Heart right ventricle (tissue), 16 donors: Measurements from ENCODE around the gene PILRA. TPM values are rescaled to one million over a fixed set of nuclear protein-coding genes. Genes with fewer than 3 reads are reported as not detected.

Source experiments
- ATAC-seq, 8 donors: fragments of 200-7000 bp; cut with Tn5 transposase; one replicate each; pipeline ENCODE4 v1.9.1; 2020; ENCODE audit warnings: mild to moderate bottlenecking in 8 of 8, moderate library complexity in 8 of 8, moderate number of reproducible peaks in 1 of 8
- DNase-seq, 2 donors: peaks; one replicate each; pipeline ENCODE4 v3.0.0-alpha.2; 2020
- H3K27ac ChIP-seq, 10 donors: fragments of 200-600 bp; sonication (generic) in 2 of 10; one replicate each; pipeline versions ENCODE4 v1.5.0 to v1.8.0; 2020 to 2022; ENCODE audit warnings: mild to moderate bottlenecking in 3 of 10
- H3K27me3 ChIP-seq, 7 donors: fragments of 200-600 bp; one replicate each; pipeline ENCODE4 v1.8.0; 2021 to 2022; ENCODE audit warnings: mild to moderate bottlenecking in 2 of 7
- H3K36me3 ChIP-seq, 9 donors: fragments of 200-600 bp; sonication (generic) in 1 of 9; one replicate each; pipeline versions ENCODE4 v1.5.0 to v1.8.0; 2020 to 2022; ENCODE audit warnings: mild to moderate bottlenecking in 2 of 9
- H3K4me1 ChIP-seq, 9 donors: fragments of 200-600 bp; sonication (generic) in 1 of 9; one replicate each; pipeline versions ENCODE4 v1.5.0 to v1.8.0; 2020 to 2022; ENCODE audit warnings: mild to moderate bottlenecking in 4 of 9
- H3K4me3 ChIP-seq, 10 donors: fragments of 200-600 bp; sonication (generic) in 2 of 10; one replicate each; pipeline versions ENCODE4 v1.5.0 to v1.8.0; 2020 to 2022; ENCODE audit warnings: mild to moderate bottlenecking in 7 of 10, moderate library complexity in 2 of 10
- H3K9me3 ChIP-seq, 11 donors: fragments of 200-600 bp in 10 of 11; sonication (generic) in 2 of 11; one replicate each; pipeline versions ENCODE4 v1.5.0 to v1.8.0; 2013 to 2022; ENCODE audit warnings: mild to moderate bottlenecking in 2 of 11, control low read depth in 1 of 11, moderate library complexity in 1 of 11
- CTCF ChIP-seq, 9 donors: fragments of 200-600 bp; sonication (generic) in 2 of 9; IDR thresholded peaks; one replicate each; pipeline versions ENCODE4 v1.5.0 to v1.8.0; 2021 to 2022; ENCODE audit warnings: antibody characterized with exemption in 9 of 9, mild to moderate bottlenecking in 5 of 9, moderate library complexity in 1 of 9
- WGBS, 2 donors: extraction: QIAGEN DNeasy Blood & Tissue Kit; methylation state at CpG; one replicate each; pipeline ENCODE4 v1.1.7; 2013; ENCODE audit warnings: inconsistent platforms in 1 of 2; 5-methylcytosine and 5-hydroxymethylcytosine counted together
- intact Hi-C, 10 donors: fragments of 100-400 bp; cut with DNase I; formaldehyde crosslinking; loops; one replicate each; pipeline versions ENCODE4 v1.11.1 to v1.14.2; 2022
- polyA plus RNA-seq, 2 donors: library from polyadenylated mRNA; stranded (reverse); fragments of 200-250 nt; gene quantifications; one replicate each; pipeline ENCODE4 v1.2.3, GENCODE V29; 2013
- total RNA-seq, 10 donors: library from RNA; stranded (reverse); fragmentation: NEBNext Ultra II Directional in 3 of 10; extraction: Animal tissue kit (Norgen Biotek cat#: 25700) in 3 of 10; gene quantifications; one replicate each; pipeline versions ENCODE4 v1.2.1 to v1.2.4, GENCODE V29; 2021 to 2023
- donor health status: Arrhythmogenic right ventricular cardiomyopathy.
- donor health status: ischemic (EF 13 %, LVEDD 7.1; RV severe dilation, severe dysfunction).
- donor health status: healthy with polysubstance abuse.
- donor health status: DM: no; HTN: yes; CAD: no.
- donor health status: DM: no; HTN: no; CAD: no.
- donor health status: ischemic (EF 25% LVEDD 6.9; RV normal size, moderate dysfunction).
- donor health status: ischemic (EF 25% LVEDD 5.7; RV mildly dilated, moderate dysfunction).
- donor health status: healthy.
- donor health status: DM: yes; HTN: yes; CAD: no.
- donor health status: Ischemic cardiomyopathy.
- donor health status: ischemic (EF 35%, LVEDD 5.7; RV mildly dilated, moderate dysfunction).
- donor health status: nonischemic (EF 11% LVEDD 7.7; RV severe dilation, severe dysfunction).
- donor health status: DM: yes; HTN: yes; CAD: no.
- donor health status: PGD.
- donor health status: ischemic (EF 29% LVEDD 5.4; RV normal size, mild dysfunction).
- donor health status: nonischemic (EF 23%, LVEDD 6.1; RV moderate dilation, normal function).

PILRA gene
- total and polyA plus RNA-seq, 12 donors = 1.1 to 12.4 (median 2.8) TPM

GRCh38 chr7:100384628-100385294 is 11.5 kb downstream of the PILRA start:
- DNase-seq (no peak), ATAC-seq (peak in 5 of 8 donors; percentile 11 to 42 (median 30))
- H3K27me3 ChIP-seq = peaks cover 0 to 2% (median 0%) of the 10 kb centered on the region in 7 donors
- H3K9me3 ChIP-seq = no peaks in the 10 kb centered on the region
- peaks cover 0 to 42% (median 7%) of the 10 kb centered on the region in 9 donors for H3K4me1 ChIP-seq
- H3K27ac ChIP-seq = peak overlapping the region in 1 of 10 donors; percentile 54
- intact Hi-C loops = no loop called here
- H3K4me3 ChIP-seq = no peak overlapping the region
- TF ChIP-seq CTCF (IDR thresholded peaks at IDR 0.05) = no peak
- H3K36me3 ChIP-seq = no peaks in the 10 kb centered on the region
- 57 to 69% methylated on average over 6 of the region's 6 CpGs for WGBS, 2 donors

- Histone ChIP-seq H3K36me3 (no peaks in the 10 kb centered on the region), H3K4me3 (no peak overlapping the region), H3K27ac (no peak overlapping the region), H3K4me1 (peaks cover 0 to 30% (median 8%) of the 10 kb centered on the region in 9 donors), H3K9me3 (no peaks in the 10 kb centered on the region), H3K27me3 (peaks cover 0 to 4% (median 0%) of the 10 kb centered on the region in 7 donors)
- no peak for ATAC-seq
- TF ChIP-seq CTCF (IDR thresholded peaks at IDR 0.05) = no peak
- intact Hi-C loops = no loop called here
- 36 to 39% methylated on average over 5 of the region's 5 CpGs for WGBS, 2 donors
- no peak for DNase-seq
Observed at GRCh38 chr7:100386940-100387339, 13.7 kb downstream of the PILRA start.

- no peak for TF ChIP-seq CTCF (IDR thresholded peaks at IDR 0.05)
- ATAC-seq (no peak), DNase-seq (no peak)
- Histone ChIP-seq H3K4me1 (peaks cover 0 to 35% (median 8%) of the 10 kb centered on the region in 9 donors), H3K27me3 (peaks cover 0 to 4% (median 0%) of the 10 kb centered on the region in 7 donors), H3K27ac (no peak overlapping the region), H3K36me3 (no peaks in the 10 kb centered on the region), H3K4me3 (no peak overlapping the region), H3K9me3 (no peaks in the 10 kb centered on the region)
- intact Hi-C loops = no loop called here
- 79 to 87% methylated on average over 2 of the region's 2 CpGs for WGBS, 2 donors
Observed at GRCh38 chr7:100387695-100388094, 14.4 kb downstream of the PILRA start.

GRCh38 chr7:100389437-100390088 is 16.3 kb downstream of the PILRA start:
- peak in 2 of 8 donors; percentile 22 to 31 for ATAC-seq
- WGBS, 2 donors = 57 to 63% methylated on average over 9 of the region's 9 CpGs

More at GRCh38 chr7:100389437-100390088, 16.3 kb downstream of the PILRA start:
- H3K27me3 ChIP-seq = peaks cover 0 to 4% (median 0%) of the 10 kb centered on the region in 7 donors
- no peak overlapping the region for H3K4me3 ChIP-seq
- peaks cover 0 to 35% (median 8%) of the 10 kb centered on the region in 9 donors for H3K4me1 ChIP-seq
- no peak for TF ChIP-seq CTCF (IDR thresholded peaks at IDR 0.05)
- intact Hi-C loops = no loop called here
- no peak for DNase-seq
- no peaks in the 10 kb centered on the region for H3K36me3 ChIP-seq
- H3K9me3 ChIP-seq = no peaks in the 10 kb centered on the region
- H3K27ac ChIP-seq = no peak overlapping the region
